ENCODE results near the gene RNASE1.
"Not testable (repeated sequence)": the region's sequence is repeated elsewhere in the genome, so short reads cannot be mapped to it uniquely, and the experiment has no call there.

The RNASE1 gene

DNA sequence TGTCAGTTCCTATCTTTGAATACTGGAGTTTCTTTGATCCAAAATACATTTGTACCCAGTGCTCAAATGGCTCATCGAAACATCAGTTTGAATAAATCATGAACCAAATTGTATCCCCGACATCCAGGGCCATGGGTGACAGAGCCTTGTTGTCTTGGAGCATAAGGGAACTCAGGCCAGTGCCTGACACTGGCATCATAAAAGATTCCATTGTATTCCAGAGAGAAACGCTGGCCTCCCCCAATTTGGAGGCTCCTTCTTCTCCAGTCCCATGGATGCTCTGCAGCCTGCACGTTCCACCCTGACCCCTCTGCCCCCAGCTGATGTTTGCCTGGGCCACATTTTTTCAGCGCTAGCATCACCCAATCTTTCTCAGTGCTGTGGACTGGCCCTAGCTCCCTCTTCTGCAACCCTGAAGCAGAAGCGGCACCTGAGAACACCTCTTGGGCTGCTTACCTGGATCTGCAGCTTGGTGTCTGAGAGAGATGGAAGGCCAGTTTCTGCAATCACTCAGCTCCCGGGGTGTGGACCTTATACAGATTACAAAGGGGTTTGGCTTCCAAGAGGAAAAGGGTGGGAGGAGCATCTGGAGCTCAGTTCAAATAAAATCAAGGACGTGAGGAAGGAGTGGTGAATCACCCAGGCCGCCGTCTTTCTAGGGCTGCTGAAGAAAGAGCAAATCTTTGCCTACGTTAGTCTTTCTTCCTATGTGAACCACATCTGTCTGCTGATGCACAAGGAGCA, at the start of gene RNASE1:
RNASE1 (minus strand) TSS at position 504 of the 744 bp plus-strand sequence. CDS start 776 bp downstream, outside the sequence.
- peaks cover 45% of the 10 kb centered on the region for H3K27me3 ChIP-seq (replicated peaks; ENCODE audit: control insufficient read depth, insufficient read depth, low read length)
- H3K9me3 ChIP-seq (ENCODE audit: control insufficient read depth, low read length) = no peaks in the 10 kb centered on the region
- DNase-seq (ENCODE audit: low read depth) = no peak
- H3K36me3 ChIP-seq (ENCODE audit: control insufficient read depth, insufficient read depth, low read length, severe bottlenecking) = no peaks in the 10 kb centered on the region
- no peaks in the 10 kb centered on the region for H3K4me1 ChIP-seq (ENCODE audit: control insufficient read depth, insufficient read depth, low read length)
- H3K4me3 ChIP-seq (ENCODE audit: low read length) = no peak within 1 kb of the TSS
- no peak within 1 kb of the TSS for H3K9ac ChIP-seq (ENCODE audit: low read length)

- Histone ChIP-seq H3K4me3 (ENCODE audit: low read length) (no peak overlapping the region), H3K9me3 (ENCODE audit: control insufficient read depth, low read length) (no peaks in the 10 kb centered on the region), H3K4me1 (ENCODE audit: control insufficient read depth, insufficient read depth, low read length) (peaks cover 7% of the 10 kb centered on the region), H3K9ac (ENCODE audit: low read length) (no peak overlapping the region), H3K36me3 (ENCODE audit: control insufficient read depth, insufficient read depth, low read length, severe bottlenecking) (no peaks in the 10 kb centered on the region), H3K27me3 (replicated peaks; ENCODE audit: control insufficient read depth, insufficient read depth, low read length) (peaks cover 5% of the 10 kb centered on the region)
- DNase-seq (ENCODE audit: low read depth) = no peak
Observed at GRCh38 chr14:20848955-20849570, 46.4 kb upstream of the RNASE1 start.

DNA sequence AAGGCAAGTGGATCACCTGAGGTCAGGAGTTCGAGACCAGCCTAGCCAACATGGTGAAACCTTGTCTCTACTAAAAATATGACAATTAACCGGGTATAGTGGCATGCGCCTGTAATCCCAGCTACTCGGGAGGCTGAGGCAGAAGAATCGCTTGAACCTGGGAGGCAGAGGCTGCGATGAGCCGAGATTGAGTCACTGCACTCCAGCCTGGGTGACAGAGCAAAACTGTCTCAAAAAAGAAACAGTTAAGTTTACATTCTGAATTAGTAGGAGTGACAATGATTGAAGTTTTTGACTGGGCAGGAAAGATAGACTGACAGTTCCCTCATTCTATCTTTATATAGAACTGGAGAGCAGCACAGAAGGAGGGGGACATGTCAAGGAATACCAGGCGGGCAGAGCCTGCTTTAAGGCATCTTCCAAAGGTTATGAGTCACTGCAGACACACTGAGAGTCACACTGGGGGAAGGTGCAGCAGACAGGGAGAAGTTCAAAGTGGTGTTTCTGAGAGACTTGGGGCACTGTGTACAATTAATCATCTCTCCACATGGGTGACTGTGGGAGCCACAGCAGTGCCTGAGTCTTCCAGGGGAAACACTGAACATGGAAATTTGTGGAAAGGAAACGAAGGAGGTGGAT, 45.8 kb upstream of the RNASE1 start:
- H3K27me3 ChIP-seq (replicated peaks; ENCODE audit: control insufficient read depth, insufficient read depth, low read length) = peaks cover 5% of the 10 kb centered on the region
- DNase-seq (ENCODE audit: low read depth) = no peak
- H3K9me3 ChIP-seq (ENCODE audit: control insufficient read depth, low read length) = no peaks in the 10 kb centered on the region
- no peak overlapping the region for H3K4me3 ChIP-seq (ENCODE audit: low read length)
- H3K36me3 ChIP-seq (ENCODE audit: control insufficient read depth, insufficient read depth, low read length, severe bottlenecking) = no peaks in the 10 kb centered on the region
- no peak overlapping the region for H3K9ac ChIP-seq (ENCODE audit: low read length)
- H3K4me1 ChIP-seq (ENCODE audit: control insufficient read depth, insufficient read depth, low read length) = peaks cover 7% of the 10 kb centered on the region

- DNase-seq (ENCODE audit: low read depth) = no peak
- Histone ChIP-seq H3K9me3 (ENCODE audit: control insufficient read depth, low read length) (no peaks in the 10 kb centered on the region), H3K27me3 (replicated peaks; ENCODE audit: control insufficient read depth, insufficient read depth, low read length) (no peaks in the 10 kb centered on the region), H3K4me1 (ENCODE audit: control insufficient read depth, insufficient read depth, low read length) (peaks cover 7% of the 10 kb centered on the region), H3K36me3 (ENCODE audit: control insufficient read depth, insufficient read depth, low read length, severe bottlenecking) (no peaks in the 10 kb centered on the region), H3K9ac (ENCODE audit: low read length) (no peak overlapping the region), H3K4me3 (ENCODE audit: low read length) (no peak overlapping the region)
Observed at GRCh38 chr14:20846560-20846959, 43.9 kb upstream of the RNASE1 start.

DNA sequence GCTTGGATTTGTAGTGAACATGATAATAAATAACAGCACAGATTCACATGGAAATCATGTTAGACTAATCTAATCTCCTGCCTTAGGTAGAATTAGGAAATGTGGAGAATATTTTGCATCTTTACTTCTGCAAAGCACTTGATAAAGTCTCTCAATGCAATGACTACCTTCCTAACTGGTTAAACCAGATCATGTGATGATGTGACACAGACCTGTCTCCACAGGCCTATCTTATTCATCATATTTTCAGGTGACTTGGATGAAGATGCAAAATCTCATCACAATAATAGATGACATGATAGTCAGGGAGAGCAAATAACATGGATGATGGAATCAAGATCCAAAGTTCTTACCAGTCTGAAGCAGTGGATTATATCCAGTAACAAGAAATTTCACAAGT, 38.5 kb upstream of the RNASE1 start:
- no peaks in the 10 kb centered on the region for H3K9me3 ChIP-seq (ENCODE audit: control insufficient read depth, low read length)
- H3K4me3 ChIP-seq (ENCODE audit: low read length) = no peak overlapping the region
- DNase-seq (ENCODE audit: low read depth) = no peak
- no peak overlapping the region for H3K9ac ChIP-seq (ENCODE audit: low read length)
- no peaks in the 10 kb centered on the region for H3K27me3 ChIP-seq (replicated peaks; ENCODE audit: control insufficient read depth, insufficient read depth, low read length)
- no peaks in the 10 kb centered on the region for H3K36me3 ChIP-seq (ENCODE audit: control insufficient read depth, insufficient read depth, low read length, severe bottlenecking)
- no peaks in the 10 kb centered on the region for H3K4me1 ChIP-seq (ENCODE audit: control insufficient read depth, insufficient read depth, low read length)

DNA sequence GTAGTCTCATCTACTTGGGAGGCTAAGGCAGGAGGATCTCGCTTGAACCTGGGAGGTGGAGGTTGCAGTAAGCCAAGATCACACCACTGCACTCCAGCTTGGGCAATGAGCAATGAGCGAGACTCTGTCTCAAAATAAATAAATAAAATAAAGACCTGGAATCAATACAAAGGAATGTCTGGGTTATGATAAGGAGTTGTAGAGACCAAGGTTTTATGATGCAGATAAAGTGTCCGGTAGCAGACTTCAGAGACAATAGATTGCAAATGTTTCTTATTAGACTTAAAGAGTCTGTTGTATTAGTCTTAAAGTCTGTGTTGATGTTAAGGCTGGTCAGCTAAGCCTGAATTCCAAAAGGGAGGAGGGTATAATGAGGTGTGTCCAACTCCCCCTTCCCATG, 35.2 kb upstream of the RNASE1 start:
- Histone ChIP-seq H3K4me1 (ENCODE audit: control insufficient read depth, insufficient read depth, low read length) (no peaks in the 10 kb centered on the region), H3K27me3 (replicated peaks; ENCODE audit: control insufficient read depth, insufficient read depth, low read length) (peaks cover 4% of the 10 kb centered on the region), H3K36me3 (ENCODE audit: control insufficient read depth, insufficient read depth, low read length, severe bottlenecking) (no peaks in the 10 kb centered on the region), H3K9me3 (ENCODE audit: control insufficient read depth, low read length) (no peaks in the 10 kb centered on the region), H3K4me3 (ENCODE audit: low read length) (no peak overlapping the region), H3K9ac (ENCODE audit: low read length) (no peak overlapping the region)
- DNase-seq (ENCODE audit: low read depth) = no peak

DNA sequence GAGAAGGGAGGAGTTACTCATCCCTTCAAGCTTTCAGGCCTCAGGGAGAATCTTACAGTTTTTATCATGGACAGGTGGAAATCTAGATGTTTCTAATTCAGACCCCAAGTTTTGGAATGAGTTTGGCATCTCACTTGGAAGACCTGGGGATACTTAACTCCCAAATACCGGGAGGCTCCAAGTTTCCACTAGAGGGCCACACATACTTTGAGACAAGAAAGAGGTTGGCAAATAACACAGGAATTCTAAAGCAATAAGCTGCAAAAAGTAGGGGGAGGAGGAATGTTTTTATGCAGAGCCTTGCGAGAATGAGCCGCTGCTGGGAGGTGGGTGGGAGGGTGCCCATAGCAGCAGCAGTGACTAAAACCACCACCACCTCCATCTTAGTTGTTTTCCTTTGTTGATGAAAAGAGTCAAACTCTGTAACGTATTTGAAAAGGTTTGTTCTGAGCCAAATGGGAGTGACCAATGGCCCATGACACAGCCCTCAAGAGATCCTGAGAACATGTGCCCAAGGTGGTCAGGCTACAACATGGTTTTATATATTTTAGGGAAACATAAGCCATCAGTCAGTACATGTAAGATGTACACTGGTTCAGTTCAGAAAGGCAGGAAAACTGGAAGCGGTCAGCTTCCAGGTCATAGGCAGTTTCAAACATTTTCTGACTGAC, 34.2 kb upstream of the RNASE1 start:
- Histone ChIP-seq H3K36me3 (ENCODE audit: control insufficient read depth, insufficient read depth, low read length, severe bottlenecking) (no peaks in the 10 kb centered on the region), H3K9me3 (ENCODE audit: control insufficient read depth, low read length) (no peaks in the 10 kb centered on the region), H3K4me3 (ENCODE audit: low read length) (no peak overlapping the region), H3K27me3 (replicated peaks; ENCODE audit: control insufficient read depth, insufficient read depth, low read length) (peaks cover 4% of the 10 kb centered on the region), H3K4me1 (ENCODE audit: control insufficient read depth, insufficient read depth, low read length) (no peaks in the 10 kb centered on the region), H3K9ac (ENCODE audit: low read length) (no peak overlapping the region)
- DNase-seq (ENCODE audit: low read depth) = peak; percentile 10

GRCh38 chr14:20834899-20835298, 32.3 kb upstream of the RNASE1 start:
- Histone ChIP-seq H3K9me3 (ENCODE audit: control insufficient read depth, low read length) (no peaks in the 10 kb centered on the region), H3K9ac (ENCODE audit: low read length) (no peak overlapping the region), H3K4me3 (ENCODE audit: low read length) (no peak overlapping the region), H3K27me3 (replicated peaks; ENCODE audit: control insufficient read depth, insufficient read depth, low read length) (peaks cover 5% of the 10 kb centered on the region), H3K36me3 (ENCODE audit: control insufficient read depth, insufficient read depth, low read length, severe bottlenecking) (no peaks in the 10 kb centered on the region), H3K4me1 (ENCODE audit: control insufficient read depth, insufficient read depth, low read length) (no peaks in the 10 kb centered on the region)
- no peak for DNase-seq (ENCODE audit: low read depth)

DNA sequence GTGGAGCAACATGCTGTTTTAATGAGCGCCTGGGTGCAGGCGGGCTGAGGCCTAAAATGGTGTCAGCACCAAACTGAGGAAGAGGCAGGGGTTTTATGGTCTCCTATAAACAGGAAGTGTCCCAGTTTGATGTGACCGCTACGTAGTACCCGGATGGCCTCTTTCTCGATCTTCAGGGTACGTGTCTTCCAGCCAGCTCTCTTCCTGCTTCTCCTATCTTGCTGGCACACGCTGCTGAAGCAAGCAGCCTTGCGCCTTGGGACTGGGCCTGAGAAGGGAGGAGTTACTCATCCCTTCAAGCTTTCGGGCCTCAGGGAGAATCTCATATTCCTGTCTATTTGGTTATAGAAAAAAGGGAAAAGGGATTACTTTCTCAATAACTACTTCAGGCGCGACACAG, 28.2 kb upstream of the RNASE1 start:
- Histone ChIP-seq H3K36me3 (ENCODE audit: control insufficient read depth, insufficient read depth, low read length, severe bottlenecking) (no peaks in the 10 kb centered on the region), H3K4me1 (ENCODE audit: control insufficient read depth, insufficient read depth, low read length) (no peaks in the 10 kb centered on the region), H3K9ac (ENCODE audit: low read length) (no peak overlapping the region), H3K4me3 (ENCODE audit: low read length) (no peak overlapping the region), H3K27me3 (replicated peaks; ENCODE audit: control insufficient read depth, insufficient read depth, low read length) (peaks cover 8% of the 10 kb centered on the region), H3K9me3 (ENCODE audit: control insufficient read depth, low read length) (no peaks in the 10 kb centered on the region)
- no peak for DNase-seq (ENCODE audit: low read depth)

DNA sequence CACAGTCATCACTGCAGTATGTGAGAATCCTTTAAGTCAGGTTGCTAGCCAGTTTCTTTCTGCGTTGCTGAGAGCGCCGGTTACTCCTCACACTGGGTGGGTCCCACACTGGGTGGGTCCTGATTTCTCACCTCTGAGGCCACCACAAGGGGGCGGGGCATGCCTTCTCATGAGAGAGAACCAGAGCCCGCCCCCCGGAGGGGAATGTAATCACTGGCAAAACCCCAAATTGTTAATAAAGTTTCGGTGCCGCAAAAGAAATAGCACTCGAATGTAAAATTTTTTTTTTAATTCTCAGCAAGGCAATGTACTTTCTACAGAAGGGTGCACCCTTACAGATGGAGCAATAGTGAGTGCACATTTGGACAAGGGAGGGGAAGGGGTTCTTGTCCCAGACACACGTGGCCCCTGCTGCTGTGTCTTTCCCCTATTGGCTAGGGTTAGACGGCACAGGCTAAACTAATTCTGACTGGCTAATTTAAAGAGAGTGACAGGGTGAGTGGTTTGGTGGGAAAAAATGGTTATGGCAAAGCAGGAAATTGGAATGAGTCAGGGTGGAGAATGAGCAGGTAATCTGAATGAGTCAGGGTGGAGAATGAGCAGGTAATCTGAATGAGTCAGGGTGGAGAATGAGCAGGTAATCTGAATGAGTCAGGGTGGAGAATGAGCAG, 25.5 kb upstream of the RNASE1 start:
- not testable (repeated sequence) for H3K27me3 ChIP-seq (replicated peaks; ENCODE audit: control insufficient read depth, insufficient read depth, low read length); H3K9me3 ChIP-seq (ENCODE audit: control insufficient read depth, low read length); H3K4me1 ChIP-seq (ENCODE audit: control insufficient read depth, insufficient read depth, low read length); H3K4me3 ChIP-seq (ENCODE audit: low read length); H3K36me3 ChIP-seq (ENCODE audit: control insufficient read depth, insufficient read depth, low read length, severe bottlenecking); DNase-seq (ENCODE audit: low read depth); H3K9ac ChIP-seq (ENCODE audit: low read length)

- H3K9ac ChIP-seq (ENCODE audit: low read length) = no peak overlapping the region
- no peak overlapping the region for H3K4me3 ChIP-seq (ENCODE audit: low read length)
- no peaks in the 10 kb centered on the region for H3K36me3 ChIP-seq (ENCODE audit: control insufficient read depth, insufficient read depth, low read length, severe bottlenecking)
- H3K27me3 ChIP-seq (replicated peaks; ENCODE audit: control insufficient read depth, insufficient read depth, low read length) = peaks cover 8% of the 10 kb centered on the region
- DNase-seq (ENCODE audit: low read depth) = no peak
- no peaks in the 10 kb centered on the region for H3K4me1 ChIP-seq (ENCODE audit: control insufficient read depth, insufficient read depth, low read length)
- no peaks in the 10 kb centered on the region for H3K9me3 ChIP-seq (ENCODE audit: control insufficient read depth, low read length)
Observed at GRCh38 chr14:20827326-20827725, 24.7 kb upstream of the RNASE1 start.

Data from adipocyte (in vitro differentiated cells).